ENCODE results near the gene PHF8.

Gene PHF8

DNA sequence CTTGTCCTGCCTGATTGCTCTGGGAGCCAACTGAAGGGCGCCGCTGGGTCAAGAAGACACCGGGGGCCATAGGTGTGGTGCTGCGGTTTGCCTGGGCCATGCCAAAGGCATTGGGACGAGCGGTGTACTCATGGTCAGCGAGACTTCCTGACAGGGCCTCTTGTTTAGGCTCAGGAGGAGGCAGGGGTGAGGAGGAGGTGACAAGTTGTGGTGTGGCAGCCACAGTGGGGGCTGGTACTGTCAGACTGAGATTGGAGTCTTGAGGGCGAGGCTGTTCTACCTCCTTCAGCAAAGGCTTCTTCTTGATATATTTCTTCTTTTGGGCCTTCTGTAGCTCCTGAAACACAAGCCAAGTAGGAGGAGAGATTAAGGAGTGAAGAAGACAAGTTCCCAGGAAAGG lies 104.1 kb downstream of the PHF8 start:
- no peak for DNase-seq (ENCODE audit: low spot score)
- H3K4me2 ChIP-seq (ENCODE audit: insufficient read depth, low read length, poor library complexity, severe bottlenecking) = no peak overlapping the region
- H2BK12ac ChIP-seq (ENCODE audit: low read length) = no peak overlapping the region
- no peak overlapping the region for H3K9ac ChIP-seq (ENCODE audit: low read depth, low read length, poor library complexity)
- no peak overlapping the region for H3K23ac ChIP-seq (ENCODE audit: low read depth, low read length, poor library complexity)
- no peak overlapping the region for H3K18ac ChIP-seq (ENCODE audit: low read length)
- peaks cover 4 to 58% of the 10 kb centered on the region in 2 donors for H3K36me3 ChIP-seq (replicated peaks in 1 of 2; ENCODE audit: control insufficient read depth in 2 of 2, insufficient read depth in 2 of 2, low read length in 2 of 2)
- no peak overlapping the region for H2BK120ac ChIP-seq (ENCODE audit: low read depth, low read length)
- no peak overlapping the region for H2BK15ac ChIP-seq (ENCODE audit: low read length)
- H3K14ac ChIP-seq (ENCODE audit: low read length) = no peak overlapping the region
- no peak overlapping the region for H2AFZ ChIP-seq (ENCODE audit: low read length)
- H3K4me3 ChIP-seq (ENCODE audit: low read length in 2 of 2) = no peak overlapping the region
- H4K8ac ChIP-seq (ENCODE audit: low read depth, low read length) = no peak overlapping the region
- no peak overlapping the region for H4K91ac ChIP-seq (ENCODE audit: low read depth, low read length, poor library complexity)
- WGBS, 2 donors (ENCODE audit: extremely low coverage in 2 of 2, insufficient read length in 2 of 2, insufficient replicate concordance in 1 of 2) = no CpG with 5 or more reads among the region's 8 CpGs
- H3K27ac ChIP-seq (replicated peaks; ENCODE audit: low read length) = no peak overlapping the region
- no peak overlapping the region for H3K4ac ChIP-seq (ENCODE audit: low read length)
- no peaks in the 10 kb centered on the region for H3K79me1 ChIP-seq (ENCODE audit: low read depth, low read length)
- H3K4me1 ChIP-seq (ENCODE audit: control insufficient read depth in 2 of 2, insufficient read depth in 1 of 2, low read depth in 1 of 2, low read length in 2 of 2) = no peaks in the 10 kb centered on the region
- no peak overlapping the region for H2AK5ac ChIP-seq (ENCODE audit: low read depth, low read length)
- H3K9me3 ChIP-seq (replicated peaks in 1 of 2; ENCODE audit: control insufficient read depth in 2 of 2, insufficient read depth in 1 of 2, low read depth in 1 of 2, low read length in 2 of 2) = no peaks in the 10 kb centered on the region
- no peaks in the 10 kb centered on the region for H3K27me3 ChIP-seq (ENCODE audit: control insufficient read depth in 3 of 3, insufficient read depth in 3 of 3, low read depth in 1 of 3, low read length in 3 of 3)
- no peak overlapping the region for H2BK5ac ChIP-seq (ENCODE audit: low read length)

DNA sequence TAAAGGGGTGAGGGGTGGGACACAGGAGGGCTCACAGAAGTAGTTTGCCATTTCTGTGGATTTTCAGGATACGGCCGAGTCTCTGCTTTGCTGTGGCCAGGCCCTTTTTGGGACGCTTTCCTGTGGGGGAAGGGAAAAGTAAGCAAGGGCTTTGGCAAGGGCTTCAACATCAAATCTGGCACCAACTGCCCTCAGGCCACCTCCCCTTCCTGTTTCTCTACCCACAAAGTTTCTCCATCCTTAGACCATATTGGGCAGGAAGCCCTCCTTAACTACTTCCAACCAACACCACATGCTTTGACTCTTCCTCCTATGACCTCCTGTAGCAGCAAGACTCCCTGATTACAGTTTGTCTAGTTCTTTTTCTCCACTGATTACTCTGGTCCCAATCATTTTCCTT lies 105.1 kb downstream of the PHF8 start:
- Histone ChIP-seq H3K79me1 (ENCODE audit: low read depth, low read length) (no peaks in the 10 kb centered on the region), H3K27ac (replicated peaks; ENCODE audit: low read length) (no peak overlapping the region), H3K23ac (ENCODE audit: low read depth, low read length, poor library complexity) (no peak overlapping the region), H3K18ac (ENCODE audit: low read length) (no peak overlapping the region), H3K14ac (ENCODE audit: low read length) (no peak overlapping the region), H3K4me1 (ENCODE audit: control insufficient read depth in 2 of 2, insufficient read depth in 1 of 2, low read depth in 1 of 2, low read length in 2 of 2) (no peaks in the 10 kb centered on the region), H3K27me3 (ENCODE audit: control insufficient read depth in 3 of 3, insufficient read depth in 3 of 3, low read depth in 1 of 3, low read length in 3 of 3) (no peaks in the 10 kb centered on the region), H4K8ac (ENCODE audit: low read depth, low read length) (no peak overlapping the region), H3K9ac (ENCODE audit: low read depth, low read length, poor library complexity) (no peak overlapping the region), H2BK120ac (ENCODE audit: low read depth, low read length) (no peak overlapping the region), H3K4ac (ENCODE audit: low read length) (no peak overlapping the region), H2BK5ac (ENCODE audit: low read length) (no peak overlapping the region), H2BK12ac (ENCODE audit: low read length) (no peak overlapping the region), H3K4me3 (ENCODE audit: low read length in 2 of 2) (no peak overlapping the region), H2AFZ (ENCODE audit: low read length) (no peak overlapping the region), H2BK15ac (ENCODE audit: low read length) (no peak overlapping the region), H3K4me2 (ENCODE audit: insufficient read depth, low read length, poor library complexity, severe bottlenecking) (no peak overlapping the region), H4K91ac (ENCODE audit: low read depth, low read length, poor library complexity) (no peak overlapping the region), H3K9me3 (replicated peaks in 1 of 2; ENCODE audit: control insufficient read depth in 2 of 2, insufficient read depth in 1 of 2, low read depth in 1 of 2, low read length in 2 of 2) (no peaks in the 10 kb centered on the region), H3K36me3 (replicated peaks in 1 of 2; ENCODE audit: control insufficient read depth in 2 of 2, insufficient read depth in 2 of 2, low read length in 2 of 2) (peaks cover 4 to 55% of the 10 kb centered on the region in 2 donors), H2AK5ac (ENCODE audit: low read depth, low read length) (no peak overlapping the region)
- WGBS, 2 donors (ENCODE audit: extremely low coverage in 2 of 2, insufficient read length in 2 of 2, insufficient replicate concordance in 1 of 2) = no CpG with 5 or more reads among the region's 3 CpGs
- DNase-seq (ENCODE audit: low spot score) = no peak

DNA sequence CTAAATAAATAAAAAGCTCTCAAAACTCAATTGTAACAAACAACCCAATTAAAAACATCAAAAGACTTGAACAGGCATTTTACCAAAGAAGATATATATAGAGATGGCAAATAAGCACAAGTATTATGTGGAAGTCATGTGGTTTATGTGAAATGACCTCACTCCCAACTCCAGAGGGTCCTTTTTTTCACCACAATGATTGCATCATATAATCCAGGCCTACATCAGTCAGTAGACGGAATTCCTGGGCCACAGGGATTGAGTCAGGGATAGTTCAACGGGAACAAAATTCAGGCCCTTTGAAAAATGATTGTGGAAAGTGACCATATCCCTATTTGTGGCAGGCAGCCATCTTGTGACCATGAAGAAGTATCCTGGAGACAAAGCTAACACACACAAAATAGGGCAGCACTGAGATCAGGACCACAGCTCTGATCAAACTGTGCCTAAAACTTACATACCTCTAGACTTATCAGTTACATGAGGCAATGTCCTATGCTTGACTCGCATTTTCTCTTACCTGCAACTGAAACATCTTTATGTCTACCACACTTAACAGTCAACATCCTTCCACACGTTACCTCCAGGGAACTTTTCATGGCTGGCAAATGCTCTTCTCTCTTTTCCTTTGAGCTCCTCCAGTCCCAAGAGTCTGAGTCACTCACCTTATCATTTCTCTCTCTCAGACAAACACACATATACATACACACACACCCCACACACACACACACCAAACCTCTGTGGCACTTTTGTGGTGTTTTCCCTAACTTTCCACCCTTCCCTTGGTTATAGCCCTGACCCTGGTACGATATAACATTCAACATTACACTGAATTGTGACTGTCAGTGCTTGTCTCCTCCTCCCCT lies 113.5 kb downstream of the PHF8 start:
- Histone ChIP-seq H3K9ac (ENCODE audit: low read depth, low read length, poor library complexity) (no peak overlapping the region), H3K36me3 (replicated peaks in 1 of 2; ENCODE audit: control insufficient read depth in 2 of 2, insufficient read depth in 2 of 2, low read length in 2 of 2) (no peaks in the 10 kb centered on the region), H3K14ac (ENCODE audit: low read length) (no peak overlapping the region), H2BK120ac (ENCODE audit: low read depth, low read length) (no peak overlapping the region), H2BK12ac (ENCODE audit: low read length) (no peak overlapping the region), H2AK5ac (ENCODE audit: low read depth, low read length) (no peak overlapping the region), H4K91ac (ENCODE audit: low read depth, low read length, poor library complexity) (no peak overlapping the region), H3K27me3 (ENCODE audit: control insufficient read depth in 3 of 3, insufficient read depth in 3 of 3, low read depth in 1 of 3, low read length in 3 of 3) (no peaks in the 10 kb centered on the region), H3K4me2 (ENCODE audit: insufficient read depth, low read length, poor library complexity, severe bottlenecking) (no peak overlapping the region), H3K79me1 (ENCODE audit: low read depth, low read length) (no peaks in the 10 kb centered on the region), H3K9me3 (replicated peaks in 1 of 2; ENCODE audit: control insufficient read depth in 2 of 2, insufficient read depth in 1 of 2, low read depth in 1 of 2, low read length in 2 of 2) (no peaks in the 10 kb centered on the region), H3K4me1 (ENCODE audit: control insufficient read depth in 2 of 2, insufficient read depth in 1 of 2, low read depth in 1 of 2, low read length in 2 of 2) (no peaks in the 10 kb centered on the region), H3K4ac (ENCODE audit: low read length) (no peak overlapping the region), H4K8ac (ENCODE audit: low read depth, low read length) (no peak overlapping the region), H2BK15ac (ENCODE audit: low read length) (no peak overlapping the region), H3K18ac (ENCODE audit: low read length) (no peak overlapping the region), H2BK5ac (ENCODE audit: low read length) (no peak overlapping the region), H3K23ac (ENCODE audit: low read depth, low read length, poor library complexity) (no peak overlapping the region), H2AFZ (ENCODE audit: low read length) (no peak overlapping the region), H3K4me3 (ENCODE audit: low read length in 2 of 2) (no peak overlapping the region), H3K27ac (replicated peaks; ENCODE audit: low read length) (no peak overlapping the region)
- no CpG with 5 or more reads among the region's 5 CpGs for WGBS, 2 donors (ENCODE audit: extremely low coverage in 2 of 2, insufficient read length in 2 of 2, insufficient replicate concordance in 1 of 2)
- no peak for DNase-seq (ENCODE audit: low spot score)

DNA sequence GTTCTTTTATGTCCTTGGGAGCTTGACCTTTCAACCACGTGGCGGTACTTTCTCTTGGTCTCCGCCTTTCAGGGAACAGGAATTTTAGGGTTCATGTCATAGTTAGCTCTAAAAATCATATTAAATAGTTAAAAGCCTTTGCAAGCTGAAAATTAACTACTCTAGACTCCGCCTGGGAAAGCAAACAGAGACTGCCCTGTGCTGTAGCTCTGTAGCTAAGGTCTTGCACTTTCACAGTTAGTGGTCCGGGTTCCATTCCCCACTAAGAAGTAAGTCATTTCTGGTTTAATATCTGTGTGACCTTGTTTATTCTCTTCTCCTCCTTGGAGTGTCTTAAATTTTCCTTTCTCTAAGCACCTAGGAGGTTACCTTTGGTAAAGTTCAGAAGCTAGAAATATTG lies 118.2 kb downstream of the PHF8 start:
- H2BK120ac ChIP-seq (ENCODE audit: low read depth, low read length) = no peak overlapping the region
- no peak overlapping the region for H2AFZ ChIP-seq (ENCODE audit: low read length)
- no peak overlapping the region for H3K4me2 ChIP-seq (ENCODE audit: insufficient read depth, low read length, poor library complexity, severe bottlenecking)
- no CpG with 5 or more reads among the region's 5 CpGs for WGBS, 2 donors (ENCODE audit: extremely low coverage in 2 of 2, insufficient read length in 2 of 2, insufficient replicate concordance in 1 of 2)
- H3K4me1 ChIP-seq (ENCODE audit: control insufficient read depth in 2 of 2, insufficient read depth in 1 of 2, low read depth in 1 of 2, low read length in 2 of 2) = no peaks in the 10 kb centered on the region
- no peaks in the 10 kb centered on the region for H3K79me1 ChIP-seq (ENCODE audit: low read depth, low read length)
- H2BK15ac ChIP-seq (ENCODE audit: low read length) = no peak overlapping the region
- H3K27ac ChIP-seq (replicated peaks; ENCODE audit: low read length) = no peak overlapping the region
- H3K36me3 ChIP-seq (replicated peaks in 1 of 2; ENCODE audit: control insufficient read depth in 2 of 2, insufficient read depth in 2 of 2, low read length in 2 of 2) = no peaks in the 10 kb centered on the region
- no peak overlapping the region for H3K14ac ChIP-seq (ENCODE audit: low read length)
- no peak for DNase-seq (ENCODE audit: low spot score)
- H3K27me3 ChIP-seq (ENCODE audit: control insufficient read depth in 3 of 3, insufficient read depth in 3 of 3, low read depth in 1 of 3, low read length in 3 of 3) = no peaks in the 10 kb centered on the region
- H4K91ac ChIP-seq (ENCODE audit: low read depth, low read length, poor library complexity) = no peak overlapping the region
- H2BK5ac ChIP-seq (ENCODE audit: low read length) = no peak overlapping the region
- H3K9me3 ChIP-seq (replicated peaks in 1 of 2; ENCODE audit: control insufficient read depth in 2 of 2, insufficient read depth in 1 of 2, low read depth in 1 of 2, low read length in 2 of 2) = no peaks in the 10 kb centered on the region
- H4K8ac ChIP-seq (ENCODE audit: low read depth, low read length) = no peak overlapping the region
- no peak overlapping the region for H3K18ac ChIP-seq (ENCODE audit: low read length)
- no peak overlapping the region for H2BK12ac ChIP-seq (ENCODE audit: low read length)
- H3K9ac ChIP-seq (ENCODE audit: low read depth, low read length, poor library complexity) = no peak overlapping the region
- no peak overlapping the region for H2AK5ac ChIP-seq (ENCODE audit: low read depth, low read length)
- no peak overlapping the region for H3K4ac ChIP-seq (ENCODE audit: low read length)
- no peak overlapping the region for H3K4me3 ChIP-seq (ENCODE audit: low read length in 2 of 2)
- H3K23ac ChIP-seq (ENCODE audit: low read depth, low read length, poor library complexity) = no peak overlapping the region

Measured in neuronal stem cell (in vitro differentiated cells).